Fibroblast of mammary gland (primary cell): Measurements from ENCODE around the gene RPS28.

Experiments
- DNase-seq: peaks from one replicate; pipeline ENCODE4 v3.0.0-alpha.2; 2010; ENCODE audit warnings: low read depth
- H3K4me3 ChIP-seq: 2 replicates; pipeline ENCODE4 v1.5.1; 2011; ENCODE audit warnings: low read depth, mild to moderate bottlenecking, low read length, moderate library complexity; ENCODE audit not compliant: control insufficient read depth
- CTCF ChIP-seq: conservative IDR thresholded peaks from 2 replicates; pipeline ENCODE4 v1.5.1; 2011; ENCODE audit warnings: low read depth, low read length, inconsistent platforms; ENCODE audit not compliant: control insufficient read depth, insufficient read depth

RPS28 gene

GRCh38 chr19:8370176-8371010, 49.1 kb downstream of the RPS28 start:
- H3K4me3 ChIP-seq, result no peak overlapping the region
- no peak for TF ChIP-seq CTCF
- no peak for DNase-seq

- no peak for TF ChIP-seq CTCF
- DNase-seq, result no peak
- no peak overlapping the region for H3K4me3 ChIP-seq
Measured at GRCh38 chr19:8371011-8371804, 49.9 kb downstream of the RPS28 start.
